ENCODE results near the gene CD5L. TPM values are rescaled to one million over a fixed set of nuclear protein-coding genes. Genes with fewer than 3 reads are reported as not detected.

CD5L gene
- total and polyA plus RNA-seq, 10 of the 15 experiments (the other 5 are each of a cell fraction or from before 2014, with no cell fraction given): 0.10 to 0.57 (median 0.24) TPM

GRCh38 chr1:157852476-157852875 is 10.9 kb upstream of the CD5L start:
- Histone ChIP-seq H4K20me1 (ENCODE audit: control insufficient read depth, insufficient read depth) (no peaks in the 10 kb centered on the region), H3K9ac (ENCODE audit: control insufficient read depth, insufficient read depth, low read length) (no peak overlapping the region), H3K27ac (ENCODE audit: control insufficient read depth, insufficient read depth) (no peak overlapping the region), H3K79me2 (ENCODE audit: control insufficient read depth, insufficient read depth, low read length) (no peaks in the 10 kb centered on the region), H2AFZ (ENCODE audit: control insufficient read depth, low read depth, low read length) (no peak overlapping the region), H3K4me3 (no peak overlapping the region), H3K9me3 (replicated peaks; ENCODE audit: control insufficient read depth, insufficient read depth, low read length) (no peaks in the 10 kb centered on the region), H3K36me3 (ENCODE audit: control insufficient read depth in 2 of 2, insufficient read depth in 2 of 2, low read length in 1 of 2) (no peaks in the 10 kb centered on the region), H3K4me1 (ENCODE audit: control insufficient read depth, insufficient read depth, low read length) (peaks cover 18% of the 10 kb centered on the region), H3K27me3 (replicated peaks in 1 of 2; ENCODE audit: control insufficient read depth in 2 of 2, insufficient read depth in 2 of 2, low read length in 1 of 2) (no peaks in the 10 kb centered on the region; a peak in 2 of 4 replicates), H3K4me2 (ENCODE audit: control insufficient read depth, insufficient read depth) (no peak overlapping the region)
- ChIA-PET CTCF (no interaction called here), RAD21 (ENCODE audit: unreplicated experiment) (no interaction called here), SMC1A (ENCODE audit: uncharacterized antibody, unreplicated experiment) (interaction anchor here (1.6 kb wide), 1 partner anchor 12 kb away, joined by 3 read pairs; no protein-coding TSS in a partner anchor), POLR2A (no interaction called here)
- in situ Hi-C loops (cut with MboI): no loop called here
- ATAC-seq: no peak
- FAIRE-seq: no peak
- TF ChIP-seq NFYA (IDR thresholded peaks at IDR 0.05; ENCODE audit: borderline replicate concordance, low read depth, low read length): no peak
- TF ChIP-seq CEBPZ (IDR thresholded peaks at IDR 0.05; ENCODE audit: low read depth, low read length): no peak
- no peak for TF ChIP-seq HCFC1 (IDR thresholded peaks at IDR 0.05; ENCODE audit: low read length)
- intact Hi-C loops (cut with micrococcal nuclease; ENCODE audit: unreplicated experiment): no loop called here
- BruUV-seq (replicated peaks): no TSS peak
- WGBS (ENCODE audit: insufficient coverage, insufficient replicate concordance, low lambda C conversion rate, missing lambda C conversion rate): 26% methylated on average over 3 of the region's 3 CpGs
- no peak for DNase-seq (ENCODE audit: low read depth, low spot score)
